ENCODE data around the gene EPN2. TPM values are rescaled to one million over a fixed set of nuclear protein-coding genes. Genes with fewer than 3 reads are reported as not detected.

The EPN2 gene
- total RNA-seq, 2 donors from 2014 or later, result 28.7 to 47.9 TPM

- Histone ChIP-seq H3K36me3 (no peaks in the 10 kb centered on the region), H3K27ac (no peak overlapping the region), H3K4me1 (ENCODE audit: control insufficient read depth in 1 of 2, low read depth in 2 of 2) (no peaks in the 10 kb centered on the region), H3K27me3 (replicated peaks; ENCODE audit: insufficient read depth) (no peaks in the 10 kb centered on the region), H3K9me3 (no peaks in the 10 kb centered on the region), H3K4me3 (no peak overlapping the region)
- TF ChIP-seq CTCF (IDR thresholded peaks at IDR 0.05), result no peak
- DNase-seq (ENCODE audit: low spot score), result no peak
- ATAC-seq (ENCODE audit: insufficient number of reproducible peaks, low FRiP score, low read depth), result no peak
Measured at GRCh38 chr17:19369107-19369778, 132.1 kb downstream of the EPN2 start.

GRCh38 chr17:19369846-19370492 lies 132.8 kb downstream of the EPN2 start:
- Histone ChIP-seq H3K4me1 (ENCODE audit: control insufficient read depth in 1 of 2, low read depth in 2 of 2) (no peaks in the 10 kb centered on the region), H3K9me3 (no peaks in the 10 kb centered on the region), H3K4me3 (no peak overlapping the region), H3K36me3 (no peaks in the 10 kb centered on the region), H3K27ac (no peak overlapping the region), H3K27me3 (replicated peaks; ENCODE audit: insufficient read depth) (no peaks in the 10 kb centered on the region)
- TF ChIP-seq CTCF (IDR thresholded peaks at IDR 0.05), result no peak
- DNase-seq (ENCODE audit: low spot score), result no peak
- no peak for ATAC-seq (ENCODE audit: insufficient number of reproducible peaks, low FRiP score, low read depth)

- H3K36me3 ChIP-seq, result no peaks in the 10 kb centered on the region
- no peaks in the 10 kb centered on the region for H3K4me1 ChIP-seq (ENCODE audit: control insufficient read depth in 1 of 2, low read depth in 2 of 2)
- DNase-seq (ENCODE audit: low spot score) (no peak), ATAC-seq (ENCODE audit: insufficient number of reproducible peaks, low FRiP score, low read depth) (no peak)
- no peak overlapping the region for H3K4me3 ChIP-seq
- no peaks in the 10 kb centered on the region for H3K27me3 ChIP-seq (replicated peaks; ENCODE audit: insufficient read depth)
- no peak for TF ChIP-seq CTCF (IDR thresholded peaks at IDR 0.05)
- no peak overlapping the region for H3K27ac ChIP-seq
- H3K9me3 ChIP-seq, result no peaks in the 10 kb centered on the region
Measured at GRCh38 chr17:19370493-19370960, 133.4 kb downstream of the EPN2 start.

- no peak for TF ChIP-seq CTCF (IDR thresholded peaks at IDR 0.05)
- ATAC-seq (ENCODE audit: insufficient number of reproducible peaks, low FRiP score, low read depth) (no peak), DNase-seq (ENCODE audit: low spot score) (no peak)
- Histone ChIP-seq H3K27ac (no peak overlapping the region), H3K36me3 (no peaks in the 10 kb centered on the region), H3K9me3 (no peaks in the 10 kb centered on the region), H3K4me3 (no peak overlapping the region), H3K4me1 (ENCODE audit: control insufficient read depth in 1 of 2, low read depth in 2 of 2) (no peaks in the 10 kb centered on the region), H3K27me3 (replicated peaks; ENCODE audit: insufficient read depth) (no peaks in the 10 kb centered on the region)
Measured at GRCh38 chr17:19371259-19372010, 134.3 kb downstream of the EPN2 start.

GRCh38 chr17:19372011-19372370 lies 134.8 kb downstream of the EPN2 start:
- no peaks in the 10 kb centered on the region for H3K27me3 ChIP-seq (replicated peaks; ENCODE audit: insufficient read depth)
- H3K4me1 ChIP-seq (ENCODE audit: control insufficient read depth in 1 of 2, low read depth in 2 of 2), result peaks cover 3% of the 10 kb centered on the region in 2 donors
- no peak overlapping the region for H3K4me3 ChIP-seq
- no peaks in the 10 kb centered on the region for H3K9me3 ChIP-seq
- no peak for TF ChIP-seq CTCF (IDR thresholded peaks at IDR 0.05)
- no peak for DNase-seq (ENCODE audit: low spot score)
- no peak for ATAC-seq (ENCODE audit: insufficient number of reproducible peaks, low FRiP score, low read depth)
- no peak overlapping the region for H3K27ac ChIP-seq
- no peaks in the 10 kb centered on the region for H3K36me3 ChIP-seq
